A673 (cell line): ENCODE measurements around the gene FCN2. TPM values are rescaled to one million over a fixed set of nuclear protein-coding genes. Genes with fewer than 3 reads are reported as not detected.

ENCODE experiments used
- BruUV-seq: library from RNA; stranded (reverse); fragments of 400-500 nt; replicated peaks from 2 replicates; lab custom pipeline; 2021; lab: Mats Ljungman, UMichigan
- CTCF ChIA-PET: fragments of 300-600 bp; sonication (Branson Sonifier 250); formaldehyde crosslinking; loops from one replicate; lab custom pipeline; 2022; ENCODE audit warnings: antibody characterized with exemption; lab: Charles Lee
- POLR2A ChIA-PET: fragments of 300-600 bp; sonication (Branson Sonifier 250); formaldehyde crosslinking; loops from one replicate; lab custom pipeline; 2022; ENCODE audit warnings: antibody characterized with exemption; ENCODE audit not compliant: low non-redundant PET; lab: Charles Lee
- DNase-seq: peaks from one replicate; pipeline ENCODE4 v3.0.0-alpha.2; 2015; ENCODE audit warnings: low spot score
- H3K27ac ChIP-seq: fragments of 200-600 bp; sonication (generic); 2 replicates; pipeline ENCODE4 v1.5.1; 2016; ENCODE audit warnings: mixed run types, low read depth, mild to moderate bottlenecking, mixed read lengths, antibody characterized with exemption, low read length; ENCODE audit not compliant: poor library complexity, severe bottlenecking
- H3K27me3 ChIP-seq: fragments of 200-600 bp; sonication (generic); replicated peaks from 2 replicates; pipeline ENCODE4 v1.6.1; 2017; ENCODE audit warnings: mixed run types, low read depth, mild to moderate bottlenecking, mixed read lengths, antibody characterized with exemption, low read length; ENCODE audit not compliant: insufficient read depth, poor library complexity
- H3K36me3 ChIP-seq: fragments of 200-600 bp; sonication (generic); 2 replicates; pipeline ENCODE4 v1.6.1; 2016; ENCODE audit warnings: mixed run types, mild to moderate bottlenecking, mixed read lengths, antibody characterized with exemption, low read length; ENCODE audit not compliant: insufficient read depth, poor library complexity, severe bottlenecking
- H3K4me1 ChIP-seq: fragments of 200-600 bp; sonication (generic); 2 replicates; pipeline ENCODE4 v1.6.1; 2017; ENCODE audit warnings: mixed run types, mild to moderate bottlenecking, mixed read lengths, antibody characterized with exemption, low read length; ENCODE audit not compliant: insufficient read depth, poor library complexity, severe bottlenecking
- H3K4me3 ChIP-seq: fragments of 200-600 bp; sonication (generic); 2 replicates; pipeline ENCODE4 v1.5.1; 2016; ENCODE audit warnings: low read depth, mixed run types, mild to moderate bottlenecking, mixed read lengths, low read length; ENCODE audit not compliant: poor library complexity, severe bottlenecking
- H3K9me3 ChIP-seq: fragments of 200-600 bp; sonication (generic); 2 replicates; pipeline ENCODE4 v1.6.1; 2016; ENCODE audit warnings: mixed run types, low read depth, mild to moderate bottlenecking, mixed read lengths, antibody characterized with exemption, low read length; ENCODE audit not compliant: poor library complexity, severe bottlenecking
- CTCF ChIP-seq: fragments of 300-800, 200-600 bp; sonication (generic); conservative IDR thresholded peaks from 2 replicates; pipeline ENCODE4 v1.5.1; 2017; ENCODE audit warnings: low read depth, mild to moderate bottlenecking, antibody characterized with exemption, low read length, moderate library complexity, mixed read lengths
- EZH2 ChIP-seq: fragments of 200-600 bp; sonication (generic); IDR thresholded peaks from 2 replicates; pipeline ENCODE4 v1.6.1; 2017; ENCODE audit warnings: borderline replicate concordance, low read depth, mild to moderate bottlenecking, mixed read lengths, antibody characterized with exemption, low read length; ENCODE audit not compliant: poor library complexity, severe bottlenecking
- intact Hi-C: fragments of 100-400 bp; cut with micrococcal nuclease; formaldehyde crosslinking; loops from one replicate; pipeline ENCODE4 v1.10.0; 2022; ENCODE audit not compliant: unreplicated experiment
- total RNA-seq: library from RNA; stranded (reverse); gene quantifications from 2 replicates; pipeline ENCODE4 v1.2.3, GENCODE V29; 2021

The FCN2 gene
- total RNA-seq, 1 experiment from 2014 or later = not detected

GRCh38 chr9:134837529-134837928 lies 43.1 kb upstream of the FCN2 start:
- Histone ChIP-seq H3K36me3 (no peaks in the 10 kb centered on the region), H3K4me1 (no peaks in the 10 kb centered on the region), H3K27ac (no peak overlapping the region), H3K27me3 (no peaks in the 10 kb centered on the region), H3K9me3 (no peaks in the 10 kb centered on the region), H3K4me3 (no peak overlapping the region)
- TF ChIP-seq CTCF = no peak
- TF ChIP-seq EZH2 = no peak
- BruUV-seq = no TSS peak
- ChIA-PET POLR2A (interaction anchor here (0.8 kb wide), 1 partner anchor 63 kb away, joined by 3 read pairs; no protein-coding TSS in a partner anchor), CTCF (no interaction called here)
- intact Hi-C loops = no loop called here
- DNase-seq = no peak

GRCh38 chr9:134838651-134839454 lies 41.8 kb upstream of the FCN2 start:
- Histone ChIP-seq H3K27me3 (no peaks in the 10 kb centered on the region), H3K4me3 (no peak overlapping the region), H3K36me3 (no peaks in the 10 kb centered on the region), H3K27ac (no peak overlapping the region), H3K4me1 (no peaks in the 10 kb centered on the region), H3K9me3 (no peaks in the 10 kb centered on the region)
- no peak for TF ChIP-seq CTCF
- no peak for TF ChIP-seq EZH2
- intact Hi-C loops = no loop called here
- POLR2A ChIA-PET = no interaction called here
- DNase-seq = no peak
- no TSS peak for BruUV-seq
- CTCF ChIA-PET = interaction anchor here (0.6 kb wide), 1 partner anchor 1185 kb away, joined by 3 read pairs; no protein-coding TSS in a partner anchor

- H3K9me3 ChIP-seq = no peaks in the 10 kb centered on the region
- no peak for DNase-seq
- H3K36me3 ChIP-seq = no peaks in the 10 kb centered on the region
- intact Hi-C loops = no loop called here
- CTCF ChIA-PET = interaction anchor here (0.6 kb wide), 1 partner anchor 1184 kb away, joined by 3 read pairs; no protein-coding TSS in a partner anchor
- no peak overlapping the region for H3K27ac ChIP-seq
- no peak overlapping the region for H3K4me3 ChIP-seq
- POLR2A ChIA-PET = no interaction called here
- no peaks in the 10 kb centered on the region for H3K4me1 ChIP-seq
- H3K27me3 ChIP-seq = no peaks in the 10 kb centered on the region
- TF ChIP-seq CTCF = no peak
- TF ChIP-seq EZH2 = no peak
- BruUV-seq = no TSS peak
Measured at GRCh38 chr9:134839455-134840125, 41.0 kb upstream of the FCN2 start.
